ENCODE data around the gene SGIP1. TPM values are rescaled to one million over a fixed set of nuclear protein-coding genes. Genes with fewer than 3 reads are reported as not detected.

Gene SGIP1
- total RNA-seq, 1 experiment from 2014 or later, result 1.6 TPM

DNA sequence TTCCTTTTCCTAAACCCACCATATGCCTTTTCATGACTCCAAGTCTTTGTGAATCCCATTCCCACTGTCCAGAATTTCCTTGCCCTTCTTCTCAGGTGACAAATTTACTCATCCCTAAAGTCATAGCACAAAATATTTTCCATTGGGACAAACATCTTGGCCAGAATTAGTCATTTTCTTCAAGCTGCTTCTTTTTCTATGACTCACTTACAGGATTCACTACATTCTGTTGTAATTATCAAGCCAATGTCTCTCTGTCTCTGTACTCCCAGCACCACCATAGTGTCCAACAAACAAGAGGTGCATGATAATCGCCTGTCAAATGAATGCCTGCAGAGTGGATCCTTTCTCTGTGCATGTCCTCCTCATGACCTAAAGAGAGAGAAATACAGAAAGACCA lies 37.8 kb downstream of the SGIP1 start:
- Histone ChIP-seq H3K4me1 (ENCODE audit: insufficient read depth, low read length, poor library complexity, severe bottlenecking) (peaks cover 12% of the 10 kb centered on the region), H3K27me3 (replicated peaks; ENCODE audit: insufficient read depth, low read depth, low read length, poor library complexity) (no peaks in the 10 kb centered on the region), H3K27ac (ENCODE audit: low read depth, low read length, poor library complexity, severe bottlenecking) (no peak overlapping the region), H3K9me3 (ENCODE audit: low read depth, low read length, poor library complexity, severe bottlenecking) (no peaks in the 10 kb centered on the region), H3K36me3 (ENCODE audit: insufficient read depth, low read length, poor library complexity, severe bottlenecking) (no peaks in the 10 kb centered on the region), H3K4me3 (ENCODE audit: low read depth, low read length, poor library complexity, severe bottlenecking) (no peak overlapping the region)
- BruUV-seq (replicated peaks), result no TSS peak
- TF ChIP-seq, protein P1, sequence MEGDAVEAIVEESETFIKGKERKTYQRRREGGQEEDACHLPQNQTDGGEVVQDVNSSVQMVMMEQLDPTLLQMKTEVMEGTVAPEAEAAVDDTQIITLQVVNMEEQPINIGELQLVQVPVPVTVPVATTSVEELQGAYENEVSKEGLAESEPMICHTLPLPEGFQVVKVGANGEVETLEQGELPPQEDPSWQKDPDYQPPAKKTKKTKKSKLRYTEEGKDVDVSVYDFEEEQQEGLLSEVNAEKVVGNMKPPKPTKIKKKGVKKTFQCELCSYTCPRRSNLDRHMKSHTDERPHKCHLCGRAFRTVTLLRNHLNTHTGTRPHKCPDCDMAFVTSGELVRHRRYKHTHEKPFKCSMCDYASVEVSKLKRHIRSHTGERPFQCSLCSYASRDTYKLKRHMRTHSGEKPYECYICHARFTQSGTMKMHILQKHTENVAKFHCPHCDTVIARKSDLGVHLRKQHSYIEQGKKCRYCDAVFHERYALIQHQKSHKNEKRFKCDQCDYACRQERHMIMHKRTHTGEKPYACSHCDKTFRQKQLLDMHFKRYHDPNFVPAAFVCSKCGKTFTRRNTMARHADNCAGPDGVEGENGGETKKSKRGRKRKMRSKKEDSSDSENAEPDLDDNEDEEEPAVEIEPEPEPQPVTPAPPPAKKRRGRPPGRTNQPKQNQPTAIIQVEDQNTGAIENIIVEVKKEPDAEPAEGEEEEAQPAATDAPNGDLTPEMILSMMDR (conservative IDR thresholded peaks at IDR 0.05; ENCODE audit: low read depth, low read length), result no peak
- no peak for TF ChIP-seq EZH2 (IDR thresholded peaks at IDR 0.05; ENCODE audit: borderline replicate concordance, low read depth, low read length, poor library complexity, severe bottlenecking)
- DNase-seq (ENCODE audit: low spot score), result no peak
- POLR2A ChIA-PET (ENCODE audit: low non-redundant PET), result no interaction called here
- CTCF ChIA-PET, result no interaction called here
- intact Hi-C loops (cut with micrococcal nuclease; ENCODE audit: unreplicated experiment), result no loop called here

DNA sequence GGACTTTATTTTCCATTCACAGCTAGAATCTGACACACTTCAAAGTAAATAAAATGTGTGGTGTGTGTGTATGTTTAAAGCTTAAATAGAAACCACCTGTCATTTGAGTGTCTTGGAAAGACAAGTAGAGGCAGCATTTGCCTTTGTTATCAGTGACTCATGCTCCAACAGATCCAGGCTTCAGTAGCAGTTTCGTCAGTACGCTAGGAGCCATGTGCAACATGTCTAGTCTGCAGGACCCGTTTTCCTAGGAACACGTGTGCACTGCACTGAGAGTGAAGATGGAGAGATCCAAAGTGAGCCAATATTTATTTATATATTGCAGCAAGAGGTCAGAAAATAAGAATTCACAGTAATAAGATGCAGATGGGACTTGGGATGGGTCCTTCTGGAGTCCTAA lies 41.8 kb downstream of the SGIP1 start:
- BruUV-seq (replicated peaks), result no TSS peak
- ChIA-PET CTCF (no interaction called here), POLR2A (ENCODE audit: low non-redundant PET) (no interaction called here)
- intact Hi-C loops (cut with micrococcal nuclease; ENCODE audit: unreplicated experiment), result no loop called here
- Histone ChIP-seq H3K36me3 (ENCODE audit: insufficient read depth, low read length, poor library complexity, severe bottlenecking) (no peaks in the 10 kb centered on the region), H3K27ac (ENCODE audit: low read depth, low read length, poor library complexity, severe bottlenecking) (no peak overlapping the region), H3K4me3 (ENCODE audit: low read depth, low read length, poor library complexity, severe bottlenecking) (no peak overlapping the region), H3K9me3 (ENCODE audit: low read depth, low read length, poor library complexity, severe bottlenecking) (no peaks in the 10 kb centered on the region), H3K27me3 (replicated peaks; ENCODE audit: insufficient read depth, low read depth, low read length, poor library complexity) (no peaks in the 10 kb centered on the region), H3K4me1 (ENCODE audit: insufficient read depth, low read length, poor library complexity, severe bottlenecking) (peaks cover 20% of the 10 kb centered on the region)
- no peak for DNase-seq (ENCODE audit: low spot score)
- TF ChIP-seq EZH2 (IDR thresholded peaks at IDR 0.05; ENCODE audit: borderline replicate concordance, low read depth, low read length, poor library complexity, severe bottlenecking), result no peak

DNA sequence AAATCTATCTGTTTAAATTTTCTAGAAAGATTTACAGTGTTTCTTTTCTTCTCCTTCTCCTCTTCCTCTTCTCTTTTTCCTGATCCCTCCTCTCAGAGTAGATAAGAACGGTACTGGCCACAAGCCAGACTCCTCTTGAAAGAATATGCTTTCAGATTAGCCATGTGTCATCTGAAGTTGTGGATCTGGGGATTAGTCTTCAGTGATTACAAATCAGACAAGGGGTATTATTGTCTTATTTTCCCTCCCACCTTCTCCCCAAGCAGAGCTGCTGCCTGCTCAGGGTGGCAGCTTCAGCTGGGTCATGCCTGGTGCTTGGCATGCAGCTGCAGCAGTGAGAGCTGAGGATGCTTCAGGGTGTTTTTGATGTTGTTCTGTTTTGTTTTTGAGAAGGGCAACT lies 42.7 kb downstream of the SGIP1 start:
- H3K27ac ChIP-seq (ENCODE audit: low read depth, low read length, poor library complexity, severe bottlenecking), result no peak overlapping the region
- H3K4me3 ChIP-seq (ENCODE audit: low read depth, low read length, poor library complexity, severe bottlenecking), result no peak overlapping the region
- no peak for TF ChIP-seq EZH2 (IDR thresholded peaks at IDR 0.05; ENCODE audit: borderline replicate concordance, low read depth, low read length, poor library complexity, severe bottlenecking)
- TF ChIP-seq, protein P1 (conservative IDR thresholded peaks at IDR 0.05; ENCODE audit: low read depth, low read length), result no peak
- H3K9me3 ChIP-seq (ENCODE audit: low read depth, low read length, poor library complexity, severe bottlenecking), result no peaks in the 10 kb centered on the region
- H3K4me1 ChIP-seq (ENCODE audit: insufficient read depth, low read length, poor library complexity, severe bottlenecking), result peaks cover 20% of the 10 kb centered on the region
- CTCF ChIA-PET, result no interaction called here
- intact Hi-C loops (cut with micrococcal nuclease; ENCODE audit: unreplicated experiment), result no loop called here
- H3K27me3 ChIP-seq (replicated peaks; ENCODE audit: insufficient read depth, low read depth, low read length, poor library complexity), result no peaks in the 10 kb centered on the region
- no peaks in the 10 kb centered on the region for H3K36me3 ChIP-seq (ENCODE audit: insufficient read depth, low read length, poor library complexity, severe bottlenecking)
- no TSS peak for BruUV-seq (replicated peaks)
- POLR2A ChIA-PET (ENCODE audit: low non-redundant PET), result no interaction called here
- DNase-seq (ENCODE audit: low spot score), result peak; percentile 69

DNA sequence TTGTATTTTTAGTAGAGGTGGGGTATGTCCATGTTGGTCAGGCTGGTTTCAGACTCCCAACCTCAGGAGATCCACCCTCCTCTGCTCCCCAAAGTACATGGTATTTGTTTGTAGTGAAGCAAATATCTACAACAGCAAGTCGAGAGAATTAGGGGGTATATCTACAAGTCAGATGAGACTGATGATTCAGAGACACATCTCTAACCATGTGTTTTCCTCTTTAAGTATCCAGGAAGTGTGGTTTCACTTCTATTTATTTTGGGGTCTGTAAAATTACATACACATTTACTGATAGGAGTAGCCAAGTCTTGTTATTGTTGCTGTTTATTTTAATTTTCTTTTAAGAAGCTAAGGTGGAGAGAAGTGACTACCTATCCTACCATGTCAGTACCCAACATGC lies 44.9 kb downstream of the SGIP1 start:
- Histone ChIP-seq H3K4me3 (ENCODE audit: low read depth, low read length, poor library complexity, severe bottlenecking) (no peak overlapping the region), H3K36me3 (ENCODE audit: insufficient read depth, low read length, poor library complexity, severe bottlenecking) (no peaks in the 10 kb centered on the region), H3K9me3 (ENCODE audit: low read depth, low read length, poor library complexity, severe bottlenecking) (no peaks in the 10 kb centered on the region), H3K27me3 (replicated peaks; ENCODE audit: insufficient read depth, low read depth, low read length, poor library complexity) (no peaks in the 10 kb centered on the region), H3K4me1 (ENCODE audit: insufficient read depth, low read length, poor library complexity, severe bottlenecking) (peaks cover 20% of the 10 kb centered on the region), H3K27ac (ENCODE audit: low read depth, low read length, poor library complexity, severe bottlenecking) (no peak overlapping the region)
- ChIA-PET CTCF (no interaction called here), POLR2A (ENCODE audit: low non-redundant PET) (no interaction called here)
- intact Hi-C loops (cut with micrococcal nuclease; ENCODE audit: unreplicated experiment), result no loop called here
- no TSS peak for BruUV-seq (replicated peaks)
- TF ChIP-seq, protein P1 (conservative IDR thresholded peaks at IDR 0.05; ENCODE audit: low read depth, low read length), result no peak
- TF ChIP-seq EZH2 (IDR thresholded peaks at IDR 0.05; ENCODE audit: borderline replicate concordance, low read depth, low read length, poor library complexity, severe bottlenecking), result no peak
- DNase-seq (ENCODE audit: low spot score), result no peak
